Karpas-422 (cell line): ENCODE results near the gene PLOD2. TPM values are rescaled to one million over a fixed set of nuclear protein-coding genes. Genes with fewer than 3 reads are reported as not detected.

Experiments used
- DNase-seq: peaks from one replicate; pipeline ENCODE4 v3.0.0-alpha.2; 2015
- H2AFZ ChIP-seq: fragments of 200-600 bp; sonication (generic); 2 replicates; pipeline ENCODE4 v1.6.1; 2014; ENCODE audit warnings: antibody characterized with exemption, low read length, mixed read lengths
- H3K27ac ChIP-seq: fragments of 200-600 bp; sonication (generic); 2 replicates; pipeline ENCODE4 v1.5.1; 2014; ENCODE audit warnings: mild to moderate bottlenecking, low read length, moderate library complexity
- H3K27me3 ChIP-seq: fragments of 200-600 bp; sonication (generic); 2 replicates; pipeline ENCODE4 v1.6.1; 2014; ENCODE audit warnings: low read length, mixed read lengths
- H3K36me3 ChIP-seq: fragments of 200-600 bp; sonication (generic); 2 replicates; pipeline ENCODE4 v1.6.1; 2014; ENCODE audit warnings: low read length, mixed read lengths; ENCODE audit not compliant: insufficient read depth
- H3K4me1 ChIP-seq: fragments of 200-600 bp; sonication (generic); 2 replicates; pipeline ENCODE4 v1.6.1; 2014; ENCODE audit warnings: mild to moderate bottlenecking, low read length, mixed read lengths
- H3K4me2 ChIP-seq: fragments of 200-600 bp; sonication (generic); 2 replicates; pipeline ENCODE4 v1.6.1; 2014; ENCODE audit warnings: low read length, low read depth, mild to moderate bottlenecking; ENCODE audit not compliant: poor library complexity, severe bottlenecking
- H3K4me3 ChIP-seq: fragments of 200-600 bp; sonication (generic); 2 replicates; pipeline ENCODE4 v1.5.1; 2014; ENCODE audit warnings: mild to moderate bottlenecking, antibody characterized with exemption, low read length, mixed read lengths
- H3K79me2 ChIP-seq: fragments of 200-600 bp; sonication (generic); 2 replicates; pipeline ENCODE4 v1.6.1; 2014; ENCODE audit warnings: mild to moderate bottlenecking, low read length, mixed read lengths
- H3K9ac ChIP-seq: fragments of 200-600 bp; sonication (generic); 2 replicates; pipeline ENCODE4 v1.6.0; 2014; ENCODE audit warnings: low read length
- H3K9me2 ChIP-seq: fragments of 200-600 bp; sonication (generic), shearing (Covaris generic); replicated peaks from 2 replicates; pipeline ENCODE4 v1.6.0; 2014; ENCODE audit warnings: mild to moderate bottlenecking, low read length, moderate library complexity; ENCODE audit not compliant: insufficient read depth
- H3K9me3 ChIP-seq: fragments of 300-700, 200-600 bp; sonication (generic); 2 replicates; pipeline ENCODE4 v1.6.1; 2014; ENCODE audit warnings: low read length, mixed read lengths
- H4K20me1 ChIP-seq: fragments of 200-600 bp; sonication (generic); 2 replicates; pipeline ENCODE4 v1.6.1; 2014; ENCODE audit warnings: mild to moderate bottlenecking, antibody characterized with exemption, low read length, low read depth; ENCODE audit not compliant: insufficient read depth
- total RNA-seq: library from RNA; depleted of rRNA; stranded (reverse); fragments of >200 nt; shearing (Covaris generic); gene quantifications from 2 replicates; pipeline ENCODE4 v1.2.3, GENCODE V29; 2014; ENCODE audit warnings: low replicate concordance; rRNA removed

Gene PLOD2
- not detected in 2 replicates for total RNA-seq

GRCh38 chr3:146160964-146161662 lies at the start of gene PLOD2:
Gene PLOD2 (minus strand): TSS chr3:146161184. CDS start chr3:146160989, 195 bp downstream.
- H3K4me3 ChIP-seq: no peak within 1 kb of the TSS
- H3K27me3 ChIP-seq: no peaks in the 10 kb centered on the region
- H2AFZ ChIP-seq: no peak within 1 kb of the TSS
- no peaks in the 10 kb centered on the region for H3K36me3 ChIP-seq
- H3K4me2 ChIP-seq: no peak within 1 kb of the TSS
- no peaks in the 10 kb centered on the region for H3K4me1 ChIP-seq
- H3K79me2 ChIP-seq: no peaks in the 10 kb centered on the region
- no peaks in the 10 kb centered on the region for H3K9me3 ChIP-seq
- H3K9me2 ChIP-seq: no peaks in the 10 kb centered on the region
- H3K9ac ChIP-seq: no peak within 1 kb of the TSS
- H4K20me1 ChIP-seq: no peaks in the 10 kb centered on the region
- no peak for DNase-seq
- H3K27ac ChIP-seq: no peak within 1 kb of the TSS

DNA sequence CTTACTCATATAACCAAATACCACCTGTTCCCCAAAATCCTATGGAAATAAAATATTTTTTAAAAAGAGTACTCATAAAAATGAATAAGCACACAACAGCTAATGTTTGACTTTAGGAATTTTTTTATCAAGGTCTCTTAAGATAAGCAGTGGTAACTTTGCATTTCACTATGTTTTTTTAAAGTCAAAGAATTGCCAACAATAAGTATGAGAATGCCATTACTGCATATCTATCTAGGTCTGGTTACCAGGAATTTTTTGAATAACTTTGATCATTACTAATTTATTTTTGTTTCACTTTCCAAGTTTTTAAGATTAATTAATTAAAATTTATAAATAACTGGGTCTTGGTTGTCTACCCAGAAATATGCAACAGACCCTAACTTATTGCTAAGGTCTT lies 48.4 kb upstream of the PLOD2 start:
- no peak overlapping the region for H3K4me3 ChIP-seq
- H3K9me3 ChIP-seq: no peaks in the 10 kb centered on the region
- H3K4me1 ChIP-seq: no peaks in the 10 kb centered on the region
- H3K27me3 ChIP-seq: no peaks in the 10 kb centered on the region
- H4K20me1 ChIP-seq: no peaks in the 10 kb centered on the region
- H3K9me2 ChIP-seq: no peaks in the 10 kb centered on the region
- no peak for DNase-seq
- no peaks in the 10 kb centered on the region for H3K79me2 ChIP-seq
- H3K36me3 ChIP-seq: no peaks in the 10 kb centered on the region
- no peak overlapping the region for H3K9ac ChIP-seq
- no peak overlapping the region for H3K27ac ChIP-seq
- H2AFZ ChIP-seq: no peak overlapping the region
- no peak overlapping the region for H3K4me2 ChIP-seq

DNA sequence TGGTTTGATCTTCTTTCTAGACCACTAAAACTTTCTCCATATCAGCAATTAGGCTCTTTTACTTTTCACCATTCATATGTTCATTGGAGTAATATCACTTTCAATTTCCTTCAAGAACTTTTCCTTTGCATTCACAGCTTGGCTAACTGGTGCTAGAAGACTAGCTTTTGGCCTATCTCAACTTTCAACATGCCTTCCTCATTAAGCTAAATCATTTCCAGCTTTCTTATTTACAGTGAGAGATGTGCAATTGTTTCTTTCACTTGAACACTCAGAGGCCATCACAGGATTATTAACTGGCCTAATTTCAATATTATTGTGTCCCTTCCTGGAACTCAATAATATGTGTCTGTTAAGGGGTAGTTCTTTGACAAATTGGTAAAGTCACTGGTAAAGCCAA lies 42.8 kb upstream of the PLOD2 start:
- no peaks in the 10 kb centered on the region for H3K79me2 ChIP-seq
- no peaks in the 10 kb centered on the region for H3K9me2 ChIP-seq
- DNase-seq: no peak
- H3K4me1 ChIP-seq: no peaks in the 10 kb centered on the region
- no peak overlapping the region for H3K9ac ChIP-seq
- no peaks in the 10 kb centered on the region for H4K20me1 ChIP-seq
- no peaks in the 10 kb centered on the region for H3K27me3 ChIP-seq
- H3K4me3 ChIP-seq: no peak overlapping the region
- H2AFZ ChIP-seq: no peak overlapping the region
- no peaks in the 10 kb centered on the region for H3K36me3 ChIP-seq
- H3K9me3 ChIP-seq: no peaks in the 10 kb centered on the region
- H3K27ac ChIP-seq: no peak overlapping the region
- no peak overlapping the region for H3K4me2 ChIP-seq

- Histone ChIP-seq H3K27ac (no peak overlapping the region), H2AFZ (no peak overlapping the region), H3K36me3 (no peaks in the 10 kb centered on the region), H3K4me2 (no peak overlapping the region), H3K79me2 (no peaks in the 10 kb centered on the region), H4K20me1 (no peaks in the 10 kb centered on the region), H3K9me2 (no peaks in the 10 kb centered on the region), H3K27me3 (no peaks in the 10 kb centered on the region), H3K9me3 (no peaks in the 10 kb centered on the region), H3K4me3 (no peak overlapping the region), H3K9ac (no peak overlapping the region), H3K4me1 (no peaks in the 10 kb centered on the region)
- DNase-seq: no peak
Measured at GRCh38 chr3:146200461-146201220, 39.7 kb upstream of the PLOD2 start.

DNA sequence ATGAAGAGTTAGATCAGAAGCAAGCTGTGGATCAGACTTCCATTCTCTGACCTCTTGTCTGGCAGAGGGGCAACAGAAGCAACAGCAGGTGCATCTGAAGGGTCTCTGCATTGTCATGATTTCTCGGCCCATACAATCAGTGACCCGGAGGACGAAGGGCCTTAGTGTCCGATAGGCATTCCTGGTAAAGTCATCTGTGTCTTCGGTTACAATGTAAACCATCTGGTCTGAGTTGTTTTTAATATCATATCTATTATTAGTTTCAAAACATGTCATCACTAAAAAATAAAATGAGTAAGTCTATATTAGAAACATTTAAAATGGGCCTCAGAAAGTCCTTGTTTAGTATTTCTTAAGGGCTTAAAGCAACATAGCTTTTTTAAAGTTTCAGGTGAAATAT lies 38.8 kb upstream of the PLOD2 start:
- no peak overlapping the region for H2AFZ ChIP-seq
- H3K27ac ChIP-seq: no peak overlapping the region
- no peaks in the 10 kb centered on the region for H3K79me2 ChIP-seq
- no peaks in the 10 kb centered on the region for H3K4me1 ChIP-seq
- no peaks in the 10 kb centered on the region for H4K20me1 ChIP-seq
- H3K27me3 ChIP-seq: no peaks in the 10 kb centered on the region
- no peaks in the 10 kb centered on the region for H3K36me3 ChIP-seq
- H3K9me3 ChIP-seq: no peaks in the 10 kb centered on the region
- no peak for DNase-seq
- H3K4me3 ChIP-seq: no peak overlapping the region
- no peak overlapping the region for H3K9ac ChIP-seq
- H3K9me2 ChIP-seq: no peaks in the 10 kb centered on the region
- no peak overlapping the region for H3K4me2 ChIP-seq

- Histone ChIP-seq H4K20me1 (no peaks in the 10 kb centered on the region), H3K27me3 (no peaks in the 10 kb centered on the region), H3K27ac (no peak overlapping the region), H3K9me2 (no peaks in the 10 kb centered on the region), H3K79me2 (no peaks in the 10 kb centered on the region), H3K4me2 (no peak overlapping the region), H3K9me3 (no peaks in the 10 kb centered on the region), H3K36me3 (no peaks in the 10 kb centered on the region), H2AFZ (no peak overlapping the region), H3K9ac (no peak overlapping the region), H3K4me3 (no peak overlapping the region), H3K4me1 (no peaks in the 10 kb centered on the region)
- no peak for DNase-seq
Measured at GRCh38 chr3:146196789-146197188, 35.8 kb upstream of the PLOD2 start.

GRCh38 chr3:146195605-146196004 lies 34.6 kb upstream of the PLOD2 start:
- DNase-seq: no peak
- no peak overlapping the region for H3K4me3 ChIP-seq
- H3K27ac ChIP-seq: no peak overlapping the region
- no peak overlapping the region for H3K4me2 ChIP-seq
- no peaks in the 10 kb centered on the region for H3K79me2 ChIP-seq
- no peaks in the 10 kb centered on the region for H3K4me1 ChIP-seq
- H3K36me3 ChIP-seq: no peaks in the 10 kb centered on the region
- no peaks in the 10 kb centered on the region for H3K9me2 ChIP-seq
- H3K9ac ChIP-seq: no peak overlapping the region
- H3K27me3 ChIP-seq: no peaks in the 10 kb centered on the region
- H4K20me1 ChIP-seq: no peaks in the 10 kb centered on the region
- no peak overlapping the region for H2AFZ ChIP-seq
- H3K9me3 ChIP-seq: no peaks in the 10 kb centered on the region

DNA sequence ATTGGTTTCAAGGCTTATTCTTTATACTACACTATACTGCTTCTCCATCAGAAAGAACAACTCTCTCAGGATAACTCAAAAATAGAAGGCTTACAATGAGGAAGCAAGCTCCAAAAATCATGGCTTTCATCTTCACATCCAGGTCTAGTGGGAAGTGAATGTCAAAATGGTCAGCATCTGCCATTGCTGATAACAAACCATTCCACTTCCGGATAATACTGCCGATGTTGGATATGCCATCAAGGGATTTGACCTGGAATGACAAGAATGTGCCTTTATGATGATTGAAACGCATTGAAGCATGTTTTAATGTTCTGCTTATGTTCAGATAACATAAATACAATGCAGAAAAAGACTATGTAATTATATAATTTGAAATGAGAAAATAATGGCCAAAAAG lies 34.0 kb upstream of the PLOD2 start:
- Histone ChIP-seq H2AFZ (no peak overlapping the region), H3K27ac (no peak overlapping the region), H3K79me2 (no peaks in the 10 kb centered on the region), H3K9me2 (no peaks in the 10 kb centered on the region), H3K27me3 (no peaks in the 10 kb centered on the region), H3K4me1 (no peaks in the 10 kb centered on the region), H3K4me2 (no peak overlapping the region), H3K4me3 (no peak overlapping the region), H3K9me3 (no peaks in the 10 kb centered on the region), H3K9ac (no peak overlapping the region), H3K36me3 (no peaks in the 10 kb centered on the region), H4K20me1 (no peaks in the 10 kb centered on the region)
- no peak for DNase-seq
